ENCODE measurements around the gene SGF29.

GRCh38 chr16:28575446-28576109 is 21.9 kb downstream of the SGF29 start:
- TF ChIP-seq, protein P1, sequence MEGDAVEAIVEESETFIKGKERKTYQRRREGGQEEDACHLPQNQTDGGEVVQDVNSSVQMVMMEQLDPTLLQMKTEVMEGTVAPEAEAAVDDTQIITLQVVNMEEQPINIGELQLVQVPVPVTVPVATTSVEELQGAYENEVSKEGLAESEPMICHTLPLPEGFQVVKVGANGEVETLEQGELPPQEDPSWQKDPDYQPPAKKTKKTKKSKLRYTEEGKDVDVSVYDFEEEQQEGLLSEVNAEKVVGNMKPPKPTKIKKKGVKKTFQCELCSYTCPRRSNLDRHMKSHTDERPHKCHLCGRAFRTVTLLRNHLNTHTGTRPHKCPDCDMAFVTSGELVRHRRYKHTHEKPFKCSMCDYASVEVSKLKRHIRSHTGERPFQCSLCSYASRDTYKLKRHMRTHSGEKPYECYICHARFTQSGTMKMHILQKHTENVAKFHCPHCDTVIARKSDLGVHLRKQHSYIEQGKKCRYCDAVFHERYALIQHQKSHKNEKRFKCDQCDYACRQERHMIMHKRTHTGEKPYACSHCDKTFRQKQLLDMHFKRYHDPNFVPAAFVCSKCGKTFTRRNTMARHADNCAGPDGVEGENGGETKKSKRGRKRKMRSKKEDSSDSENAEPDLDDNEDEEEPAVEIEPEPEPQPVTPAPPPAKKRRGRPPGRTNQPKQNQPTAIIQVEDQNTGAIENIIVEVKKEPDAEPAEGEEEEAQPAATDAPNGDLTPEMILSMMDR (IDR thresholded peaks at IDR 0.05; ENCODE audit: low read length), result no peak
- no peak for TF ChIP-seq EZH2 (optimal IDR thresholded peaks at IDR 0.05; ENCODE audit: low read depth, low read length)
